CD8-positive, alpha-beta memory T cell (primary cell): ENCODE results near the gene DPPA5. TPM values are rescaled to one million over a fixed set of nuclear protein-coding genes. Genes with fewer than 3 reads are reported as not detected.

Source experiments
- CTCF ChIA-PET: fragments of 350-600 bp; sonication (Branson Sonifier 250); formaldehyde crosslinking; loops from one replicate; lab custom pipeline; 2021; ENCODE audit warnings: antibody characterized with exemption; lab: Charles Lee
- POLR2A ChIA-PET: fragments of 350-600 bp; sonication (Branson Sonifier 250); formaldehyde crosslinking; loops from one replicate; lab custom pipeline; 2021; ENCODE audit warnings: antibody characterized with exemption; lab: Charles Lee
- DNase-seq, 5 donors: peaks; one replicate each; pipeline versions ENCODE4 v3.0.0 to v3.0.0-alpha.2; 2020 to 2022; ENCODE audit warnings: mixed read lengths in 1 of 5
- H3K27ac ChIP-seq: one replicate; pipeline ENCODE4 v1.7.0; 2013; ENCODE audit warnings: low read depth, mild to moderate bottlenecking, low read length, moderate library complexity
- H3K27me3 ChIP-seq: 2 replicates; pipeline ENCODE4 v1.7.0; 2013; ENCODE audit warnings: low read length, mild to moderate bottlenecking; ENCODE audit not compliant: insufficient read depth, poor library complexity, severe bottlenecking
- H3K36me3 ChIP-seq: 2 replicates; pipeline ENCODE4 v1.7.0; 2013; ENCODE audit warnings: mild to moderate bottlenecking, low read length, moderate library complexity; ENCODE audit not compliant: insufficient read depth
- H3K4me1 ChIP-seq: 2 replicates; pipeline ENCODE4 v1.7.0; 2013; ENCODE audit warnings: mild to moderate bottlenecking, low read length, moderate library complexity; ENCODE audit not compliant: insufficient read depth
- H3K4me3 ChIP-seq: 2 replicates; pipeline ENCODE4 v1.7.0; 2013; ENCODE audit warnings: mild to moderate bottlenecking, low read length
- H3K9me3 ChIP-seq: 2 replicates; pipeline ENCODE4 v1.7.0; 2013; ENCODE audit warnings: mild to moderate bottlenecking, low read length
- H3K27ac Mint-ChIP-seq, 8 donors: one replicate each; pipeline ENCODE4 v1.8.0; 2020 to 2021; ENCODE audit warnings: mixed read lengths in 8 of 8, mild to moderate bottlenecking in 6 of 8, inconsistent platforms in 3 of 8, moderate library complexity in 3 of 8
- H3K27me3 Mint-ChIP-seq, 2 donors: one replicate each; pipeline ENCODE4 v1.8.0; 2020 to 2021; ENCODE audit warnings: mixed read lengths in 2 of 2, mild to moderate bottlenecking in 1 of 2, moderate library complexity in 1 of 2
- H3K36me3 Mint-ChIP-seq, 3 donors: one replicate each; pipeline ENCODE4 v1.8.0; 2020 to 2021; ENCODE audit warnings: mixed read lengths in 3 of 3, inconsistent platforms in 1 of 3, mild to moderate bottlenecking in 1 of 3
- H3K4me1 Mint-ChIP-seq, 3 donors: one replicate each; pipeline ENCODE4 v1.8.0; 2020 to 2021; ENCODE audit warnings: mixed read lengths in 3 of 3, inconsistent platforms in 1 of 3, mild to moderate bottlenecking in 1 of 3
- H3K4me3 Mint-ChIP-seq, 7 donors: one replicate each; pipeline ENCODE4 v1.8.0; 2020 to 2021; ENCODE audit warnings: mixed read lengths in 7 of 7, mild to moderate bottlenecking in 6 of 7, moderate library complexity in 4 of 7, inconsistent platforms in 2 of 7
- H3K9me3 Mint-ChIP-seq, 5 donors: one replicate each; pipeline ENCODE4 v1.8.0; 2020 to 2022; ENCODE audit warnings: mixed read lengths in 5 of 5, mild to moderate bottlenecking in 3 of 5, moderate library complexity in 2 of 5, inconsistent platforms in 1 of 5
- polyA plus RNA-seq: library from polyadenylated mRNA; unstranded; fragments of 300-500 nt; fragmentation: Illumina TruSeq; gene quantifications from one replicate; pipeline ENCODE4 v1.2.3, GENCODE V29; 2021
- total RNA-seq, 2 experiments: library from RNA; stranded (reverse); gene quantifications; one replicate each; pipeline ENCODE4 v1.2.3, GENCODE V29; 2021

Gene DPPA5
- total and polyA plus RNA-seq, 3 experiments from 2014 or later = not detected

GRCh38 chr6:73363537-73363875 is 9.4 kb upstream of the DPPA5 start:
- H3K36me3 Mint-ChIP-seq = no peaks in the 10 kb centered on the region
- Histone ChIP-seq H3K9me3 (no peaks in the 10 kb centered on the region), H3K4me1 (no peaks in the 10 kb centered on the region), H3K27ac (no peak overlapping the region), H3K36me3 (no peaks in the 10 kb centered on the region), H3K27me3 (no peaks in the 10 kb centered on the region), H3K4me3 (no peak overlapping the region)
- H3K27me3 Mint-ChIP-seq = peaks cover 0 to 6% of the 10 kb centered on the region in 2 donors
- H3K4me3 Mint-ChIP-seq = no peak overlapping the region
- CTCF ChIA-PET = interaction anchor here (1.1 kb wide), 1 partner anchor 25 kb away, joined by 3 read pairs; no protein-coding TSS in a partner anchor
- H3K9me3 Mint-ChIP-seq = no peaks in the 10 kb centered on the region
- H3K4me1 Mint-ChIP-seq = no peaks in the 10 kb centered on the region
- POLR2A ChIA-PET = no interaction called here
- DNase-seq = no peak
- peak overlapping the region in 1 of 8 donors; percentile 19 for H3K27ac Mint-ChIP-seq

- H3K4me3 ChIP-seq = no peak overlapping the region
- no peak overlapping the region for H3K27ac Mint-ChIP-seq
- ChIA-PET CTCF (interaction anchor here (1.1 kb wide), 1 partner anchor 25 kb away, joined by 3 read pairs; no protein-coding TSS in a partner anchor), POLR2A (no interaction called here)
- no peaks in the 10 kb centered on the region for H3K27me3 ChIP-seq
- H3K4me1 Mint-ChIP-seq = no peaks in the 10 kb centered on the region
- H3K36me3 ChIP-seq = no peaks in the 10 kb centered on the region
- DNase-seq = no peak
- no peak overlapping the region for H3K27ac ChIP-seq
- H3K9me3 Mint-ChIP-seq = no peaks in the 10 kb centered on the region
- no peaks in the 10 kb centered on the region for H3K4me1 ChIP-seq
- no peaks in the 10 kb centered on the region for H3K36me3 Mint-ChIP-seq
- H3K27me3 Mint-ChIP-seq = peaks cover 0 to 6% of the 10 kb centered on the region in 2 donors
- H3K4me3 Mint-ChIP-seq = no peak overlapping the region
- H3K9me3 ChIP-seq = no peaks in the 10 kb centered on the region
Observed at GRCh38 chr6:73362869-73363536, 8.9 kb upstream of the DPPA5 start.

- H3K27me3 ChIP-seq = no peaks in the 10 kb centered on the region
- ChIA-PET POLR2A (no interaction called here), CTCF (no interaction called here)
- no peaks in the 10 kb centered on the region for H3K36me3 ChIP-seq
- Mint-ChIP-seq H3K27me3 (peaks cover 0 to 6% of the 10 kb centered on the region in 2 donors), H3K4me1 (no peaks in the 10 kb centered on the region), H3K9me3 (no peaks in the 10 kb centered on the region), H3K27ac (no peak within 1 kb of the TSS), H3K36me3 (no peaks in the 10 kb centered on the region), H3K4me3 (no peak within 1 kb of the TSS)
- no peak within 1 kb of the TSS for H3K27ac ChIP-seq
- no peaks in the 10 kb centered on the region for H3K9me3 ChIP-seq
- H3K4me3 ChIP-seq = no peak within 1 kb of the TSS
- no peaks in the 10 kb centered on the region for H3K4me1 ChIP-seq
- DNase-seq = no peak
Observed at GRCh38 chr6:73362358-73362757, 8.3 kb upstream of the DPPA5 start, which contains the start of gene KHDC3L. Gene KHDC3L (plus strand): TSS chr6:73362658. CDS start chr6:73362730, 72 bp downstream.

- Histone ChIP-seq H3K4me1 (no peaks in the 10 kb centered on the region), H3K27ac (no peak overlapping the region), H3K4me3 (no peak overlapping the region), H3K36me3 (no peaks in the 10 kb centered on the region), H3K27me3 (peaks cover 6% of the 10 kb centered on the region), H3K9me3 (no peaks in the 10 kb centered on the region)
- Mint-ChIP-seq H3K36me3 (peaks cover 0 to 3% (median 0%) of the 10 kb centered on the region in 3 donors), H3K27ac (no peak overlapping the region), H3K9me3 (no peaks in the 10 kb centered on the region), H3K27me3 (peaks cover 17 to 38% of the 10 kb centered on the region in 2 donors), H3K4me1 (peaks cover 0 to 4% (median 0%) of the 10 kb centered on the region in 3 donors), H3K4me3 (peak overlapping the region in 1 of 7 donors; percentile 44)
- CTCF ChIA-PET = no interaction called here
- DNase-seq = no peak
- POLR2A ChIA-PET = no interaction called here
Observed at GRCh38 chr6:73349311-73349710, 4.8 kb downstream of the DPPA5 start.

GRCh38 chr6:73348550-73349204 is 5.4 kb downstream of the DPPA5 start:
- CTCF ChIA-PET = no interaction called here
- Histone ChIP-seq H3K4me3 (no peak overlapping the region), H3K4me1 (no peaks in the 10 kb centered on the region), H3K27me3 (peaks cover 6% of the 10 kb centered on the region), H3K36me3 (no peaks in the 10 kb centered on the region), H3K27ac (no peak overlapping the region), H3K9me3 (no peaks in the 10 kb centered on the region)
- peaks cover 0 to 4% (median 0%) of the 10 kb centered on the region in 3 donors for H3K4me1 Mint-ChIP-seq
- H3K27me3 Mint-ChIP-seq = peaks cover 17 to 38% of the 10 kb centered on the region in 2 donors
- peaks cover 0 to 3% (median 0%) of the 10 kb centered on the region in 3 donors for H3K36me3 Mint-ChIP-seq
- no peak overlapping the region for H3K27ac Mint-ChIP-seq
- POLR2A ChIA-PET = no interaction called here
- DNase-seq = no peak
- H3K4me3 Mint-ChIP-seq = peak overlapping the region in 1 of 7 donors; percentile 40
- H3K9me3 Mint-ChIP-seq = no peaks in the 10 kb centered on the region

- Mint-ChIP-seq H3K36me3 (peaks cover 0 to 3% (median 0%) of the 10 kb centered on the region in 3 donors), H3K9me3 (no peaks in the 10 kb centered on the region), H3K4me1 (no peaks in the 10 kb centered on the region), H3K27me3 (peaks cover 12 to 14% of the 10 kb centered on the region in 2 donors), H3K4me3 (no peak overlapping the region), H3K27ac (peak overlapping the region in 3 of 8 donors; percentile 7 to 64 (median 48))
- H3K27me3 ChIP-seq = peaks cover 2% of the 10 kb centered on the region
- CTCF ChIA-PET = interaction anchor here (1.0 to 1.3 kb wide), 2 partner anchors 46 to 53 kb away, joined by 3 read pairs; no protein-coding TSS in a partner anchor
- no peaks in the 10 kb centered on the region for H3K9me3 ChIP-seq
- no peak for DNase-seq
- H3K4me1 ChIP-seq = no peaks in the 10 kb centered on the region
- no peak overlapping the region for H3K27ac ChIP-seq
- no peak overlapping the region for H3K4me3 ChIP-seq
- POLR2A ChIA-PET = no interaction called here
- H3K36me3 ChIP-seq = no peaks in the 10 kb centered on the region
Observed at GRCh38 chr6:73343164-73343563, 10.9 kb downstream of the DPPA5 start.

GRCh38 chr6:73342174-73342573 is 11.9 kb downstream of the DPPA5 start:
- no peak overlapping the region for H3K4me3 Mint-ChIP-seq
- ChIA-PET POLR2A (no interaction called here), CTCF (interaction anchor here (1.0 kb wide), 1 partner anchor 54 kb away, joined by 3 read pairs; no protein-coding TSS in a partner anchor)
- no peak overlapping the region for H3K27ac Mint-ChIP-seq
- H3K9me3 Mint-ChIP-seq = no peaks in the 10 kb centered on the region
- H3K27me3 Mint-ChIP-seq = peaks cover 5 to 9% of the 10 kb centered on the region in 2 donors
- Histone ChIP-seq H3K36me3 (no peaks in the 10 kb centered on the region), H3K9me3 (no peaks in the 10 kb centered on the region), H3K27me3 (no peaks in the 10 kb centered on the region), H3K4me1 (no peaks in the 10 kb centered on the region), H3K27ac (no peak overlapping the region), H3K4me3 (no peak overlapping the region)
- peaks cover 0 to 3% (median 0%) of the 10 kb centered on the region in 3 donors for H3K36me3 Mint-ChIP-seq
- H3K4me1 Mint-ChIP-seq = no peaks in the 10 kb centered on the region
- no peak for DNase-seq

GRCh38 chr6:73341335-73341734 is 12.7 kb downstream of the DPPA5 start:
- H3K9me3 ChIP-seq = no peaks in the 10 kb centered on the region
- Mint-ChIP-seq H3K4me3 (no peak overlapping the region), H3K4me1 (no peaks in the 10 kb centered on the region), H3K27ac (no peak overlapping the region), H3K36me3 (no peaks in the 10 kb centered on the region), H3K9me3 (no peaks in the 10 kb centered on the region), H3K27me3 (peaks cover 0 to 4% of the 10 kb centered on the region in 2 donors)
- no peak overlapping the region for H3K27ac ChIP-seq
- H3K4me3 ChIP-seq = no peak overlapping the region
- no peaks in the 10 kb centered on the region for H3K4me1 ChIP-seq
- ChIA-PET POLR2A (no interaction called here), CTCF (interaction anchor here (1.0 kb wide), 1 partner anchor 9 kb away, joined by 3 read pairs; no protein-coding TSS in a partner anchor)
- H3K27me3 ChIP-seq = no peaks in the 10 kb centered on the region
- DNase-seq = no peak
- no peaks in the 10 kb centered on the region for H3K36me3 ChIP-seq
